Skin of body (tissue), 2 donors: Measurements from ENCODE around the gene ZNF891. TPM values are rescaled to one million over a fixed set of nuclear protein-coding genes. Genes with fewer than 3 reads are reported as not detected.

Experiments
- DNase-seq: peaks from one replicate; lab custom pipeline; 2025; lab: John Stamatoyannopoulos, UW
- total RNA-seq: library from RNA; depleted of rRNA; stranded (reverse); fragments of >200 nt; gene quantifications from one replicate; pipeline ENCODE4 v1.2.3, GENCODE V29; 2014

The ZNF891 gene
- total RNA-seq, 1 donor from 2014 or later = 2.8 TPM

DNA sequence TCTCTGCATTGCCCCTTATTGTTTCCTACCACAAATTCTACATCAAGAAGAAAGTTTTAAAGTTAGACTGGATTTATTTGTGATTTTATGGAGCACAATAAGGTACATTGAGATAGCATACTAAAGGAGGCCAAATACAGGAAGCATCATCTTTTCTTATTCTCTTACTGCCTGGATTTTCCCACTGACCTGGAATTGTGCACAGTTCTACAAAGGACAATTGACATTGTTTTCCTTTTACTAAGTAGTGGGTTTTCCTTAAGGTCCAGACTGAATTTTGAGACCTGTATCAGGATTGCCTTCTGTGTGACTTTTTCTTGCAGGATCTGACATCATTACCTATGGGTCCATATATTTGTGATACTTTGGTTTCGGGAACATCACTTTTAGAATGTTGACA, 68.1 kb downstream of the ZNF891 start:
- DNase-seq = no peak

DNA sequence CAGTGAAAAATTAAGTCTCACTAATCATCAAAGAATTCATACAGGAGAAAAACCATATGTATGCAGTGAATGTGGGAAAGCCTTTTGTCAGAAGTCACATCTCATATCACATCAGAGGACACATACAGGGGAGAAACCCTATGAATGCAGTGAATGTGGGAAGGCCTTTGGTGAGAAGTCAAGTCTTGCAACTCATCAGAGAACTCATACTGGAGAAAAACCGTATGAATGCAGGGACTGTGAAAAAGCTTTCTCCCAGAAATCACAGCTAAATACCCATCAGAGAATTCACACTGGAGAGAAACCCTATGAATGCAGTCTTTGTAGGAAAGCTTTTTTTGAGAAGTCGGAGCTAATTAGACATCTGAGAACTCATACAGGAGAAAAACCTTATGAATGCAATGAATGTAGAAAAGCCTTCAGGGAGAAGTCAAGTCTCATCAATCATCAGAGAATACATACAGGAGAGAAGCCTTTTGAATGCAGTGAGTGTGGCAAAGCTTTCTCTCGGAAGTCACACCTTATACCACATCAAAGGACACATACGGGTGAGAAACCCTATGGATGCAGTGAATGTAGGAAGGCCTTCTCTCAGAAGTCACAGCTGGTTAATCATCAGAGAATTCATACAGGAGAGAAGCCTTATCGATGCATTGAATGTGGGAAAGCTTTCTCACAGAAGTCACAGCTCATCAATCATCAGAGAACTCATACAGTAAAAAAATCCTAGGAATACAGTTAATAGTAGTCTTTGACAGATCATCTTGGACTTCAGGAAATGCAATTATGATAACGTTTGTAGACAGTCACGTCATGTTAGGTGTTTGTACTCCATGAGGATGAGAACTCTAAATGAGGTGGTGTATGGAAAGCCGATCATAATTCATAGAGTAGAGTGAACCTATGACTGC, 71.6 kb downstream of the ZNF891 start:
- no peak for DNase-seq

DNA sequence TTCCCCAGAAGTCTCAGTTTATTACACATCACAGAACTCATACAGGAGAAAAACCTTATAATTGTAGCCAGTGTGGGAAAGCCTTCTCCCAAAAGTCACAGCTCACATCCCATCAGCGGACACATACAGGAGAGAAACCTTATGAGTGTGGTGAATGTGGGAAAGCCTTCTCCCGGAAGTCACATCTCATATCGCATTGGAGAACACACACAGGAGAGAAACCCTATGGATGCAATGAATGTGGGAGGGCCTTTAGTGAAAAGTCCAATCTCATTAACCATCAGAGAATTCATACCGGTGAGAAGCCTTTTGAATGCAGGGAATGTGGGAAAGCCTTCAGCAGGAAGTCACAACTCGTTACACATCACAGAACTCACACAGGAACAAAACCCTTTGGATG, 72.6 kb downstream of the ZNF891 start:
- no peak for DNase-seq

Other genes starting within 250 kb of the ZNF891 start
- gene CHFR, start 242.7 kb downstream of the ZNF891 start, total RNA-seq = 20.2 TPM
- gene ZNF605, start 174.0 kb downstream of the ZNF891 start, total RNA-seq = 14.7 TPM
- gene ZNF26, start 143.9 kb downstream of the ZNF891 start, total RNA-seq = 13.5 TPM
- gene ZNF84, start 92.8 kb downstream of the ZNF891 start, total RNA-seq = 40.8 TPM
- 39.3 TPM for gene ZNF140, start 49.4 kb downstream of the ZNF891 start, total RNA-seq
- 10.5 TPM for gene ZNF10, start 353 bp upstream of the ZNF891 start, total RNA-seq
- 21.2 TPM for gene ZNF268, start 51.2 kb upstream of the ZNF891 start, total RNA-seq
- gene ANHX, start 105.6 kb upstream of the ZNF891 start, total RNA-seq = not detected